ENCODE measurements around the gene FBN1. TPM values are rescaled to one million over a fixed set of nuclear protein-coding genes. Genes with fewer than 3 reads are reported as not detected.

Gene FBN1
- total and polyA plus RNA-seq, 12 donors: 5.6 to 84.6 (median 54.5) TPM

GRCh38 chr15:48609486-48609885, 36.0 kb downstream of the FBN1 start:
- TF ChIP-seq CTCF (IDR thresholded peaks at IDR 0.05): no peak
- WGBS, 4 donors: 81 to 91% (median 89%) methylated on average over 3 of the region's 3 CpGs
- Histone ChIP-seq H3K27me3 (no peaks in the 10 kb centered on the region), H3K36me3 (replicated peaks in 1 of 2) (peaks cover 0 to 9% of the 10 kb centered on the region in 2 donors), H3K4me3 (no peak overlapping the region), H3K4me1 (replicated peaks in 1 of 2) (peaks cover 0 to 3% of the 10 kb centered on the region in 2 donors), H3K27ac (no peak overlapping the region), H3K9me3 (replicated peaks in 1 of 3) (no peaks in the 10 kb centered on the region)
- no peak for DNase-seq
- intact Hi-C loops (cut with DNase I): no loop called here

GRCh38 chr15:48607846-48608245, 37.7 kb downstream of the FBN1 start:
- no peaks in the 10 kb centered on the region for H3K9me3 ChIP-seq (replicated peaks in 1 of 3)
- peaks cover 0 to 6% of the 10 kb centered on the region in 2 donors for H3K4me1 ChIP-seq (replicated peaks in 1 of 2)
- TF ChIP-seq CTCF (IDR thresholded peaks at IDR 0.05) (no peak), POLR2A (IDR thresholded peaks at IDR 0.05) (no peak)
- peaks cover 0 to 9% of the 10 kb centered on the region in 2 donors for H3K36me3 ChIP-seq (replicated peaks in 1 of 2)
- intact Hi-C loops (cut with DNase I): no loop called here
- DNase-seq: no peak
- H3K27ac ChIP-seq: no peak overlapping the region
- 81 to 92% (median 88%) methylated on average over 3 of the region's 3 CpGs for WGBS, 4 donors
- no peaks in the 10 kb centered on the region for H3K27me3 ChIP-seq
- H3K4me3 ChIP-seq: no peak overlapping the region

GRCh38 chr15:48604567-48604966, 40.9 kb downstream of the FBN1 start:
- Histone ChIP-seq H3K4me1 (replicated peaks in 1 of 2) (peaks cover 0 to 13% of the 10 kb centered on the region in 2 donors), H3K27me3 (no peaks in the 10 kb centered on the region), H3K27ac (no peak overlapping the region), H3K4me3 (no peak overlapping the region), H3K36me3 (replicated peaks in 1 of 2) (no peaks in the 10 kb centered on the region), H3K9me3 (replicated peaks in 1 of 3) (no peaks in the 10 kb centered on the region)
- no peak for TF ChIP-seq POLR2A (IDR thresholded peaks at IDR 0.05)
- TF ChIP-seq CTCF (IDR thresholded peaks at IDR 0.05): no peak
- DNase-seq: no peak
- intact Hi-C loops (cut with DNase I): no loop called here

GRCh38 chr15:48603922-48604321, 41.6 kb downstream of the FBN1 start:
- Histone ChIP-seq H3K4me1 (replicated peaks in 1 of 2) (peaks cover 0 to 13% of the 10 kb centered on the region in 2 donors), H3K27me3 (no peaks in the 10 kb centered on the region), H3K4me3 (no peak overlapping the region), H3K9me3 (replicated peaks in 1 of 3) (no peaks in the 10 kb centered on the region), H3K27ac (no peak overlapping the region), H3K36me3 (replicated peaks in 1 of 2) (no peaks in the 10 kb centered on the region)
- WGBS, 4 donors: 80 to 91% (median 83%) methylated on average over 3 of the region's 3 CpGs
- intact Hi-C loops (cut with DNase I): no loop called here
- TF ChIP-seq POLR2A (IDR thresholded peaks at IDR 0.05) (no peak), CTCF (IDR thresholded peaks at IDR 0.05) (no peak)
- no peak for DNase-seq

Data from adrenal gland (tissue), 12 donors.